ENCODE data around the gene SPRYD4.

- no peak for TF ChIP-seq CTCF (optimal IDR thresholded peaks at IDR 0.05 in 1 of 3, IDR thresholded peaks at IDR 0.05 in 1 of 3, conservative IDR thresholded peaks at IDR 0.05 in 1 of 3; ENCODE audit: extremely low read depth in 1 of 3, insufficient read depth in 2 of 3, low read length in 3 of 3)
- TF ChIP-seq EZH2 (IDR thresholded peaks at IDR 0.05; ENCODE audit: low read length) = no peak
Measured at GRCh38 chr12:56425940-56426438, 42.4 kb upstream of the SPRYD4 start.

All from keratinocyte (primary cell).